ENCODE data around the gene DAZL.

- peak in 1 of 2 donors; percentile 15 for TF ChIP-seq POLR2AphosphoS5 (IDR thresholded peaks at IDR 0.05; ENCODE audit: insufficient read depth in 1 of 2, low read depth in 1 of 2)
- TF ChIP-seq CTCF (IDR thresholded peaks at IDR 0.05), result no peak
Measured at GRCh38 chr3:16545413-16546185, 59.6 kb downstream of the DAZL start.
